GM20000 (cell line): Measurements from ENCODE around the gene TMEM63C.

Experiments used
- DNase-seq: peaks from one replicate; pipeline ENCODE4 v3.0.0; 2012; ENCODE audit warnings: low spot score
- TF ChIP-seq, protein P1 (sequence below): IDR thresholded peaks from 2 replicates; pipeline ENCODE4 v1.5.1; 2012; ENCODE audit warnings: mild to moderate bottlenecking, control low read depth; ENCODE audit errors: extremely low read depth, missing control alignments

The TMEM63C gene

GRCh38 chr14:77258566-77258965 is 77.0 kb downstream of the TMEM63C start:
- no peak for DNase-seq
- TF ChIP-seq, protein P1, sequence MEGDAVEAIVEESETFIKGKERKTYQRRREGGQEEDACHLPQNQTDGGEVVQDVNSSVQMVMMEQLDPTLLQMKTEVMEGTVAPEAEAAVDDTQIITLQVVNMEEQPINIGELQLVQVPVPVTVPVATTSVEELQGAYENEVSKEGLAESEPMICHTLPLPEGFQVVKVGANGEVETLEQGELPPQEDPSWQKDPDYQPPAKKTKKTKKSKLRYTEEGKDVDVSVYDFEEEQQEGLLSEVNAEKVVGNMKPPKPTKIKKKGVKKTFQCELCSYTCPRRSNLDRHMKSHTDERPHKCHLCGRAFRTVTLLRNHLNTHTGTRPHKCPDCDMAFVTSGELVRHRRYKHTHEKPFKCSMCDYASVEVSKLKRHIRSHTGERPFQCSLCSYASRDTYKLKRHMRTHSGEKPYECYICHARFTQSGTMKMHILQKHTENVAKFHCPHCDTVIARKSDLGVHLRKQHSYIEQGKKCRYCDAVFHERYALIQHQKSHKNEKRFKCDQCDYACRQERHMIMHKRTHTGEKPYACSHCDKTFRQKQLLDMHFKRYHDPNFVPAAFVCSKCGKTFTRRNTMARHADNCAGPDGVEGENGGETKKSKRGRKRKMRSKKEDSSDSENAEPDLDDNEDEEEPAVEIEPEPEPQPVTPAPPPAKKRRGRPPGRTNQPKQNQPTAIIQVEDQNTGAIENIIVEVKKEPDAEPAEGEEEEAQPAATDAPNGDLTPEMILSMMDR, result no peak

DNA sequence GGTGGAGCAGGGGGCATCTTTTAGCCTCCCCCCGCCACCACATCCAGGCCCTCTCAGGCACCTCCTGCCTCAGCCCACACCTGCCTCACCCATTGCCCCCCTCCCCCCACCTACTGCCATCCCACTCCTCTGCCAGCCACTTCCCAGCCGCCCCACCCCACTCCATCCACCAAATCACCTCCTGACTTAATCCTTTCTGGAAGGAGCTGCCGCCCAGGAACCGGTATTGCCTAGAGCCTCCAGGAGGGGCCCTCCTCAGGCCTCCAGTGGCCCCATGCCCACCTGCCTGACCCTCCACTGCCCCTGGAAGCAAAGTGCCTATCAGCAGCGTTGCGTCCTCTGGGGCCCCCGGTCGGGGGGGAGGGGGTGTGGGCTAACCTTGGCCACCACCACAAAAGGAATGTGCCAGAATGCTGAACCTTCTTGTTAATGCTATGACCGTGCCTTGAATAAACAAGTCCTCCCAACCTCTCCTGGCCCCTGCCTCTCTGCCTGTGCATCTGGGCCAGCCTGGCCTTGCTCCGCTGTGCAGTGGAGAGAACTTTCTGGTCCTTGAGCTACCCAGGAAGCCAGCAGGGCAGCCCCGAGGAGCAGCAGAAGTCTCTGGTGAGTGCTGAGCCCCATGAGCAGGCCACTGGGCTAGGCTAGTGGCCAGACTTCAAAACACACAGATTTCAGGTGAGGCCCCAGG is 77.6 kb downstream of the TMEM63C start:
- TF ChIP-seq, protein P1, result no peak
- DNase-seq, result no peak

- no peak for DNase-seq
- TF ChIP-seq, protein P1, result no peak
Measured at GRCh38 chr14:77260199-77260598, 78.6 kb downstream of the TMEM63C start.

DNA sequence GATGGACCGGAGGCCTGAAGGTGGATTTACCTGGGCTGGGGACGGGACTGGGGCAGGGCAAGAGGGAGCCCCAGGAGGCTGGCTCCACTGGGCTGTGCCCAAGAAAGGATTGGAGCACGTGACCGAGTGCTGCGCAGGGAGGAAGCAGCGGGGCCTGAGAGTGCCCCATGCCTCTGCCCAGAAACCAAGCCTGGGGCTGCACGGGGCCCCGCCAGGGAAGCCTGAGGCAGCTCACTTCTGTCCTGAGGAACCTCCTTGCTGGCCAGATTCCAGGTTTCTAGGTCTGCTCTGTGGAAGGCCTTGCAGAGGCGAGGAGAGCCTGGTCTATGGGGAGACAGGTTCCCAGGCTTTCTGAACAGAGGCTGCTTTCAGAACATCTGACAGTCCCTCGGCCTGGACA is 79.0 kb downstream of the TMEM63C start:
- DNase-seq, result no peak
- TF ChIP-seq, protein P1, result no peak

- TF ChIP-seq, protein P1, result no peak
- no peak for DNase-seq
Measured at GRCh38 chr14:77264466-77265186, 83.0 kb downstream of the TMEM63C start.

- DNase-seq, result no peak
- TF ChIP-seq, protein P1, result no peak
Measured at GRCh38 chr14:77265187-77265515, 83.6 kb downstream of the TMEM63C start.

GRCh38 chr14:77265561-77266335 is 84.2 kb downstream of the TMEM63C start:
- DNase-seq, result no peak
- TF ChIP-seq, protein P1, result no peak
